ENCODE results near the gene SLC24A4.
A peak's percentile ranks its signal among the peaks of the same experiment; 100 is the strongest.

SLC24A4 gene

DNA sequence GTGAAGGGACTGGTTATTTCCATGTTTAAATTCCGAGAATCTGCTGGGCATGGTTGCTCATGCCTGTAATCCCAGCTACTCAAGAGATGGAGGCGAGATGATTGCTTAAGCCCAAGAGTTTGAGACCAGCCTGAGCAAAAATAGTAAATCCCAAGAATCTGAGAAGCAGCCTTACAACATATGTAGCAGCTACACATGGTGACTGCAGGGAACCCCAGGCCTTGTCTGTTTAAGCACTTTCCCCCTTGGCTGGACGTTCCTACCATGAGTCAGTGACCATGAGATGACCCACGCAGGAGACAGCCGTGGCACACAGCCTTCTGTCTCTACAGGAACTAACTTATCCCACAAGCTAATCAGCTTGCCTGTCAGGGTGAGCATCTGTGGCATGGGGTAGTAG is 5.5 kb upstream of the SLC24A4 start:
- DNase-seq: no peak

DNA sequence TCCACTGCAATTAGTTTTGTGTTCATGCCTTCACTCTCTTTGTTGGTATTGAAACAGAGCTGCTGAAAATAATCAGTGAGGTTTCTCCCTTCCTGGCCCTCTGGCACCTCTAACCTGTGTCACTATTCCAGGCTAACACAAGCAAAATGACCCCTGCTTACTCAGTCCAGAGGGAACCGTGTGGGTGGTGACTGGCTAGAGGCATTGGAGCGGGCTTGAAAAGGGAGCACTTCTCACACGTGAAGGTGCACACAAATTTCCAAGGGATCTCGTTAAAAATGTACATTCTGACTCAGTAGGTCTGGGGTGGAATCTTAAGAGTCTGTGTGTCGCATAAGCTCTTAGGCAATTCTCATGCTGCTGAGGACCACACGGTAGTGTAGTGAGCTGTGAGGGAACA is 1.3 kb upstream of the SLC24A4 start:
- no peak for DNase-seq

DNA sequence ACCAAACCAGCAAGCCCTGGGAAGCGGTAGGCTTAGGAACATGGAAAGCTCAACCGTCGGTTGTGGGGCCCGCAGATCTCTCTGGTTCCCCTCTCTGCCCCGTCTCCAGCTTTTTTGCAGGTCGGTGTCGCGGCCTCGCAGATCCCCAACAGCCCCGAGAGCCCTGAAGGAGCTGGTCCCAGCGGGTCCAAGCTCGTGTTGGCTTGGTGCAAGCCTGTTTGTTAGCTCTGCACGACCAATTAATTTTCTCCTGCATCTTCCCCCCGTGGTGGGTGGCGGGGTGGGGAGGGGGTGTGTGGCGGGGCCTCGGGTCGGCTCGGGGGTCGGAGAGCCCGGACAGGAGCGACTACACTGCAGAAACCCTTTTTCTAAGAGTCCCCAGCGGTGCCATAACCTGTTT is 449 bp upstream of the SLC24A4 start:
- no peak for DNase-seq

DNA sequence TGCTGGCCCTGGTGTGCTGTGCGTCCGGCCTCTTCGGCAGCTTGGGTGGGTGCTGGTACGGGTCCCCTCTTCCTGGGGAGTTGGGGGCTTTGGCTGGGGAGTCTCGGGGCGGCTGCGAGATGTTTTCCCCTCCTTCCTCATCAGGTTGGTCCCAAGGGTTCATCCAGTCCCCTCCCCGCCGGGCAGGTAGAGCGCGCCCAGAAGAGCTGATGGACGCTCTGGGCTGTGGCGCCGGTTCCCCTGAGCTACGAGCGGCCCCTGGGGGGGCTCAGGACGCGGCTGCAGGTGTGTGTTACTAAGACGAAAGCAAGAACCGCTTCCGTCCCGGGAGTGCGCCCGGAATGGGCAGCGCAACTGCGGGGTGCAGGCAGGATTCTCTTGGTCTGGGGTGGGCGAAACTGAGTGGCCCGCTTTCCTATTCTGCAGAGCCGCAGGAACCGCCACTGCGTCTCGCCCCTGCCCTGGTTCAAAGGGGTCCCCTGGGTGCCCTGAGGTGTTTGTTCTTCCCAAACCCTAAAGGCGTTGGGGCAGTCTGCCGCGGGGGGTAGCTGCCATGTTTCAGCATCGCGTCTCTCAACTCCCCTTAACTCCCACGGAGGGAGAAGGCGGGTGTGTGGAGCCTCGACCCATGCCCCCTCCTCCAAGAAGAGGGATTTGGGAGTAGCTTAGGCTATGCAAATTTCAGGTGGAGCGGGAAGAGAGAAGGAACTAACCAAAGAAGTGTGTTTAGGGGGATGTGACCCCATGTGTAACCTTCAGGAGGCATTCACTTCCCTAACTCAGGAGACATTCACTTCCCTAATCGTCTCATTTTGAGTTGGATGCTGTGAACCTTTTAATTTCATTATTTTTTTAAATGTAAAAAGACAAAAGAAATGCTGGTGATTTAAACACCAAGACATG is 1.2 kb downstream of the SLC24A4 start:
- DNase-seq: no peak

DNA sequence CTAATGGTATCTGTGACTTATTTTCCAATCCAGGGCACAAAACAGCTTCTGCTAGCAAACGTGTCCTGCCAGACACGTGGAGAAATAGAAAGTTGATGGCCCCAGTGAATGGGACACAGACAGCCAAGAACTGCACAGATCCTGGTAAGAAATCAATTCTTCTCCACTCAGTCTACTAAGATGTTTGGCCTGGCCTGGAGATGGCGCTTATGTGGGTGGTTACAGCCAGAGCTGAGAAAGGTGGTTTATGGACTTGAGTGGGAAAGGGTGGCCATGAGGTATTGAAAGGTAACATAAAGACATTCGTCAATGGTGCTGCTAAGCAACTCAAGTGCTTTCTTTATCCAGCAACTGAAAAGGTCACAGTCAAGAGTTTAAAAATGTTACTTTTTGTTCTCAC is 2.9 kb downstream of the SLC24A4 start:
- DNase-seq: no peak

DNA sequence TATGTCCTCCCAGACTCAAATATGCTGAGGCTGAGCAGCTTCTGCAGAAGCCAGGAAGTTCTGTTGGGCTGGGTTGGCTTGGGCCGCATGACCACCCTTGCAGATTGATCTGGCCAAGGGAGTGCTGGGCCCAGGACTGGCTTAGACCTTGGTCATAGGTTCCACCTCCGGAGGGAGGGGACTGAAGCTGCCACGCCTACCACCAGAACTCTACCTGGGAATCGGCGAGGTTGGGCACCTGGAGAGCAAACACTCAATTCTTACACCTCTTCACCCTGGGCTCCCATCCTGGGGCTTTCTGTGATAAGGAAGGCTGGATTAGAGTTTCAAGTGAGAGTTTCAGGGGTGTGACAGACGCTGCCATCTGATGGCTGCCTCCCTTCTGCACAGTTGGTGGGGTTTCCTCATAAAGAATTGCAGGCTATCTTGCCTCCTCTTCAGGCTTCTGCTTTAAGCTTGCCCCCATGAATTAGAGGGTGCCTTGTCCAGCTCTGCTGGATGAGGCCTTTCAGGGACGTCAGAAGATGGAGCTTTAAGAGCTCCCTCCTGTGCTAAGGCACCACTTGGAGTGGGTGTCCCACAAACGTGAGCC is 5.8 kb downstream of the SLC24A4 start:
- DNase-seq: no peak

DNA sequence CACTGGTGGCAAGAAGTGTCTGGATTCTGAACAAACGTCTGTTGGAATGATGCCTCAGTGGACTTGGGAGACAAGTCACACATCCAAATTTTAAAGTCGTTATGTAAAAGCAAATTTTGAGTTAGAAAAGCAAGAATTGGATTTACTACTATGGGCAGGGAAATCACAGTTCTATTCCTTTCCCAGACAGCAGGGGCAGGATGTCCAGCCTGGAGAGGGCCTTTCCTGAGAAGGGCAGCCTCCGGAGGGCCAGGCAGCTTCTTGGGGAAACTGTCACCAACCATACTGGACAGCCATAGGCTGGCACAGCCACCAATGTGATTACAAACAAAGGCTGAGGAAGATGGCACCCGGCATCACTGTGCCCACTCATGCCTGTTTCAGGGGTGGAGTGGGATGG is 11.1 kb downstream of the SLC24A4 start:
- no peak for DNase-seq

DNA sequence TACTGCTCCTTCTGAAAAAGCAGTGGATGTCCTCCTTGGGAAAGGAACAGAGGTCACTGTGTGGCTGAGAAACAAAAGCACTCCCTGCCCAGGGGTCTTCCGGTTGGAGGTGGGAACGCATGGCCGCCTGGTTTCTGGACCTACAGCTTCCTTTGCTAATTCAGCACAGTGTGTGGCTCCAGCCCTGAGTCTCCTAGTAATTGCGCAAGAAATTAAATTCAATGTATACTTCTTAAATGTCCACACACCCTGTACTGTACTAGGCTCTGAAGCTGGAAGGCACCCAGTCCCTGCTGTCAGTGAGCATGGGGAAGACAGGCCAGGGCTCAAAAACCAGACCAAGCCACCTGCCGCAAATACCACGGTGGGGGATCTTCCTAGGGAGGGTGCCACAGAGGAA is 13.4 kb downstream of the SLC24A4 start:
- no peak for DNase-seq

DNA sequence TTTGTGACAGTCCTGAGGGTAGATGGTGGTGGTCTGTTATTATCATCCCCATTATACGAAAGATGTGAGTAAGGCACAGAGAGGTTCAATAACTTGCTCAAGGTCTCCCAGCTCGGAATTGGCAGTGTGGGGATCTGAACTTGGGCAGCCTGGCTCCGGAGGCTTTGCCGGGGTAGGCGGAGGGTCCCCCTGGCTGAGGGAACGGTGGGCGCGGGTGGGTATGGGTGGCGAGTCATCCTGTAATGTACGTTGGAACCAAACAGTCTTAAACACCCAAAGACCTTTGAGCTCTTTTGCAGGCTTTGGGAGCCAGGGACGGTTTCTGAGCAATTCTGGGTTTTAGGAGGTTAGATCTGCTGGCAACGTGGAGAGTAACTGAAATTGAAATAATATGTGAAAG is 16.5 kb downstream of the SLC24A4 start:
- no peak for DNase-seq

DNA sequence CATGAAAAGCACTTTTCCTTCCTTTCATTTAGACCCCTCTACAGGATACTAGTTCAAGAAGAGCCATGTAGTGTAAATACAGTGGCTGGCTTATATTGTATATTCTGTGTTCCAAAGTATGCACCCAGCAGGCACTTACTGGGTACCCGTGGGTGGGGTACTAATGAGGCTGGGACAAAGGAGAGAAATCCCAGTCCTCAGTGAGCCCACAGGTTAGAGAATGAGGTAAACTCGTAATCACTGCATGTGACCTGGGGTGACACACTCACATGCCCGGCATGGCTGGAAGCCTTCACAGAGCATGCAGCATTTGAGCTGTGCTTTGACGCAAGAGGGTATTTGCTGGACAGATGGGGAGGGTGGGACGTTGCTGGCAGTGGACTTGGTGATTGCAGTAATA is 17.1 kb downstream of the SLC24A4 start:
- no peak for DNase-seq

DNA sequence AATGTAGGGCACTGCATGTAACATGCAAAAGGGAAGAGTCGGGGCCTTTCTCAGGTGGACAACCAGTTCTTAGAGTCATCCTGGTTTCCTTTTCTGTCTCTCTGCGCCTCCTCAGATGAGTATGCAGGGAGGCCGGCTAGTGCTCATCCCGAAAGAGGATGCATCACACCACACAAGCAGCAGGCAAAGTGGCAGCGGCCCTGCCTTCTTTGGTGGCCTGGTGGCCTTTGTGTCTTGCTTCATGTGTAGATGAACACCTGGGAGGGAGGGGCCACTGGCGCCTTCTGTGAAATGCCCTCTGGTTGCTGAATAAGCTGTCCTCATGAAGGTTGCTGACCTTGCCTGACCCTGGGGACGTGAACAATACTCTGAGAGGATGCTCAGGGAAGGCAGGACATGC is 18.0 kb downstream of the SLC24A4 start:
- no peak for DNase-seq

DNA sequence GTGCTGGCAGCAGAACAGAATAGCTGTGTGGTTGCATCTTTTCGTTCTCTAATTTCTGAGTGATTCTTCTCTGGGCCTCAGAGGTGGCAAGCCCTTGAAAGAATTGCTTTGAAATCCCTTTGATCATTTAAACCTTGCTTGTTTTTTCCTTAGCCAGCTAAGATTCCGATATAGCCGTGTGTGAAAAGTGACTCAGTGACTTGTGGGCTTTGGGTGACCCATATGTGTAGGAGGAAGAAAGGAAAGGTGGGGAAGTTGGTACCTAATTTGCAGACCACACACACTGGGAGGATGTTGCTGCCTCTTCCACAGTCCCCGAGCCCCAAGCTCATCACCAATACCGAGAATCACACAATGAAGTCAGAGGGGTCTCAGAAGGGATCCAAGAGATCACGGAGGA is 18.8 kb downstream of the SLC24A4 start:
- no peak for DNase-seq

DNA sequence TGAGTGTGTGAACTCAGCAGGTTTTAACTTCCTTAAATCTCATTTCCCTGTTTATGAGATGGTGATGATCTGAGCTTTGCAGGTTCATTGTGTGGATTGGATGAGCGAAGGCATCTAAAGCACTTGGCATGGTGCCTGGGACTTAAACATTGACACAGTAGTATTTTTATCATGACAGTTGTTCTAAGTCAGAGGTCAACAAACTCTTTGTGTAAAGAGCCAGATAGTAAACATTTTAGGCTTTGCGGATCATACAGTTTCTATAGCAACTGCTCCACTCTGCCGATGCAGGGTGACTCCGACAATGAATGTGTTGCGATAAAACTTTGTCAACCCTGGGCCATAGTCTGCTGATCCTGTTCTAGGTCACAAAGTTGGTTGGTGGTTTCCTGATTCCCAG is 25.2 kb downstream of the SLC24A4 start:
- DNase-seq: peak; percentile 22

DNA sequence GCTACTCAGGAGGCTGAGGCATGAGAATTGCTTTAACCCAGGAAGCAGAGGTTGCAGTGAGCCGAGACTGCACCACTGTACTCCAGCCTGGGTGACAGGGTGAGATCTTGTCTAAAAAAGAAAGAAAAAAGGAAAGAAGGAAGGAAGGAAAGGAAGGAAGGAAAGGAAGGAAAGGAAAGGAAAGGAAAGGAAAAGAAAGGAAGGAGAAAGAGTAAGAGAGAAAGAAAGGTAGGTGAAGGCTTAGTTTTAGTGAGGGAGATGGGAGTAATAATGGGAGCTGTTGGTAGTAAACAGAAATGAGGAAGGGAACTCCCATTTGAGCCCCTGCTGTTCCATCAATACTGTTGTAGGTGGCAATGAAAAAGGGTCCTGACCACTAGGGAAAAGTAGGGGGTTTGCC is 28.8 kb downstream of the SLC24A4 start:
- DNase-seq: no peak

DNA sequence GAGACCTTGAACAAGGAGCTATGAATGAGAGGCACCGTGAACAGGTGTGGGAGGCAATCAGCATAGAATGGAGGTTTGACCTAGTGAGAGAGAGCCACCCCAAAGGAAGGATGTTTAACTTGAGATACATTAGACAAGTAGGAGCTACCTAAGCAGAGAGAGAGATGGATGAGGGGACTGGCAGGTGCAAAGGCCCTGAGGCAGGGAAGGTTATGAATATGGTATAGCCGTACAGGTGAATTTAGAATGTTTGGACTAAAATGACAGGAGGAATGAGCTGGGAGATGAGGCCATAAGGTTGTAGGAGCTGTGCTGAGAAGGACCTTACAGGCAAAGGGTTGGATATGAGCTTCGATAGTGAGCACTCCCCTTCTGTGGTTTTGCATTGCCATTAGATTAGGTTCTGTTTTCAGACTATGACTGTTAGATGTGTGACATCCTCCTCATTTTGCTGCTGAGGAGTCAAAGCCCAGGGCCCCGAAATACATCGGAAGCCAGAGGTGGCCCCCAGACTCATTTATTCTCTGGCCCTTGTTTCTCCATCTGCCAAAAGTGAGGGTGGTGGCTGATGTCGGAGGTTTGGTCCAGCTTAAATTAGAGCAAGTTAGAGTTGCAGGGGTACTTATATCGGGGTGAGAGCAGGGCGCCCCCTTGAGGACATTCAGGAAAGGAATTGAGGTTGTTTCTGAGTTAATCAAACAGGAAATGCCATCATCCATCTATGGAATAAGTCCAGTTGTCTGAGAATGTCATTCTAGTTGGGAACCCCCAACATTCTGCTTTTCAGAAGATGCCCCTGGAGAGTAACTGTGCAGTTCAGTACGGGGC is 29.4 kb downstream of the SLC24A4 start:
- DNase-seq: no peak

DNA sequence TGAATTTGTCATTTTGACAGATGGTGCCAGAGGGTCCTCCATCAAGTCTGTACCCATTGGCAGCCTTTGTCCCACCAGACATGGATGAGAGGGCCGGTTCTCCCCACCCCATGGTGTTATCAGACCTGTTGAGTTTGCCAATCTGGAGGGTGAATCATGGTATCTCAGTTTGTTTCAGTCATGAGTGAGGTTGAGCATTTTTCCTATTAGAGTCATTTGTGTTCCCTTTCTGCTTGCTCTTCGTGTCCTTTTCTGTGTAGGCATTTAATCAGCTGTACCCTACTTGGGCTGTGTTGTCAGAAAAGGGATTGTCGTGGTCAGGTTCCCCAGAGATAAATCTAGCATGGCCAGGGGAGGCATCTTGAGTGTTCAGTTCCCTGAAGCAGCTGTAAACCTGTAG is 30.5 kb downstream of the SLC24A4 start:
- no peak for DNase-seq

DNA sequence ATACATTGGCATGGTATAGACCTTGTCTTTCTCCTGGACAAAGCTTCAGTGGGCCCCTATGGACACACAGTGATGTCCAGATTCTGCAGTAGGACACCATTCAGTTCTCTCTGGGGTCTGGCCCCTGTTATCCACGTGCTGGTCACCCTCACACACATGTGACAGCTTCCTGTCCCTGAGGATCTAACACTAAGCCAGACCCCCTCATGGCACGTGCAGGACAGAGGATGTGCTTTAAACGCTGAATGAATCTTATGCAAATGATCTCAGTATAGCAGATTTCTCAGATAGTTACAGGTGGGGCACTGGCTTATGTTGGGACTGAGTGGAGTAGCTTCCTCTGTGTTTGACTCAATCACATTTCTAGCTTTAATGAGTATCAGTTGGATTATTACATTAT is 33.7 kb downstream of the SLC24A4 start:
- no peak for DNase-seq

DNA sequence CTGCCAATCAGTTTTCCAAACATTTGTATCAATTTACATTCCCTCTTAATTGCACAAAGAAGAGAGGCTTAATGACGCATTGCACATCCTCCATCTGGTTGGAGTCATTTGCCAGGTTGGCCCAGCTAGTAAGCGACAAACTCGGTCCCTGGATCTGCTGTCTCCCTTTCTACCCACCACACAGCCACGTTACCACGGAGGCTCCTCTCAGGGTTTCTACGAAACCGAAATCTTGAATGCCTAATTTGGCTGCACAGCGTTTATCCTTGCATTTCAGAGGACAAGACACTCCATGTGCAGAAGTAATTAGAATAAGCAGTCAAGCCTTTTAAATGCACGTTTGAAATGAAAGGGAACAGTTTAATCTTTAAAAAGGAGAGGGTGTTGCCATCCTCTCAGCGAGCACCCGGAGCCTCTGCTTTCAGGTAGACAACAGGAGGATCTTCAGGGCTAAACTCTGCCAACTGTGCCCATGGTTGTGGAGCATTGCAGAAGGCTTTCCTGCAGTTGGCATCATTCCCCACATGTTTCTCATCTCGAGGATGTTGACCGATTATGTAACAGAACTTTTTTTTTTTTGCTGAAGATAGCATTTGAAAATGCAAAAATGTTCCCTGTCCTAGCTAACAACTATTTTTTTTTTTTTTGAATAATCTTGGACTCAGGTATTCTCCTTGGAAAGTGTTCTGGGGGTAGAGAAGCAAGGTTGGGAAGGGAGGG is 37.8 kb downstream of the SLC24A4 start:
- DNase-seq: no peak

DNA sequence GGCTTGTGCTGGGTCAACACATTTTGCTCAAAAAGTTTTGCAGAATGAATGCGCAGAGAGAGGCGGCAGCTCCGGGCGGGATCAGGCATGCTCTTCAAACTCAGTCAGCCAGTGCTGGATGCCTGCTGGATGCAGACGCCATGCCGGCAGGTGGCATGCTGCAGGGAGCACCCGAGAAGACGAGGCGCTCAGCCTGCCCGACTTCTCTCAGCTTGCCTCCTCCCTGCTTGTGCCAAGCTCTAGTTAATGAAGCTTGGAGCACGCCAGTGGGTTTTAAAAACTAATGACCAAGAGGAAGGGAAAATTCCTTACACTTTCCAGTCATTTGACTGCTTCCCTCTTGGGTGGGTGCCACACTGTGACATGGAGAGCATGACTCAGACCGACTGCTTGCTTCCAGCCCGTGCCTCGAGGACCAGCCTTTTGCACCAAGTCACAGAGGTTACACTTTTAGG is 39.8 kb downstream of the SLC24A4 start:
- no peak for DNase-seq

DNA sequence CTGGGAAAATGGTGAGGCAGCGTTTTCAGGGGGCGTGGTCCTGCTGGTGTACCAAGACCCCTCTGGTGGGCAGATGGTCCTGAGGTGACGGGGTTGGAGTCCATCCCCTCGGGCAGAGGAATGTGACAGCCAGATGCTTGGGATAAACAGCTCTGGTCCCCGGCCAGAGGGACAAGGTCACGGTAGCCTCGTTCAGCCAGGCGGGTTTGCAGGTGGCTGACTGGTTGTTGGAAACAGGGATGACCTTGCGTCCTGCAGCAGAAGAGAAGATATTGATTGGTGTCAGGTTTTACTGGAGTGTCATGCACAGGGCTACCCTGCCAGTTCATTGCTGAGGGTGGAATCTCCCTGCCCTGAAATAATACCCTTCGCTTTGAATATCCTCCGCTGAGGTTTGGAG is 43.3 kb downstream of the SLC24A4 start:
- no peak for DNase-seq

DNA sequence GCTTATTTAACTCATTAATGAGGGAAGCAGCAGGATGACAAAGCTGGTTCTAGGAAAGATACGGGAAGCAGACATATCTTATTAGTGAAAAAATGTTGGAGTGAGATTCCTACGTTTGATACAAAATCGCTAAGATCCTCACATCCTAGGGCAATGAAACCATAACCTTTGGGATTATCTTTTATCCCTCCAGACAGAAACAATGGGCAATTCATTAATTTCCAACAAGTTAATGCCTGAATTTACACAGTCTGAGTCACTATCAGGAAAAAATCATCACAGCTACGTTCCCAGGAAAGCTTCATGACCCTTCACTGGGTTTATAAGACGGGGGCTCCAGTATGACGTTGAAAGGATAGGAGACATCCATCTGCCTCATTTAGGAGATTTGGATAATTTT is 45.0 kb downstream of the SLC24A4 start:
- no peak for DNase-seq

DNA sequence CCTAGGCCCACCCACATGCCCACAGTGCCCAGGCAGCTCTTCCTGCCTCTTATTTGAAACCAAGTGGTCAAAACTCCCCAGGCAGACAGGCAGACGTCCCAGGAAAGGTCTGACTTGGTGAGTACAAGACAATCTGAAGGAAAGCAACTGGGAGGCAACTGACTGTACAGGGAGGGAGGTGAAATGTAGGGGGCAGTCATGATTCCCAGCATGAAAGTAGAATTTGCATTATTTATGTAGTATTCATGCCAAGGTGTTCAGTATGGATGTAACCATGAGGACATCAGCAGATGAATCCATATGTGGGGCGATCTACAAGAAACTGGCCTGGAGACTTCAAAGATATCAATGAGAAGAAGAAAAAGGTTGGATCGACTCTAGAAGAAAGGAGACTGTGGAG is 46.1 kb downstream of the SLC24A4 start:
- DNase-seq: no peak

DNA sequence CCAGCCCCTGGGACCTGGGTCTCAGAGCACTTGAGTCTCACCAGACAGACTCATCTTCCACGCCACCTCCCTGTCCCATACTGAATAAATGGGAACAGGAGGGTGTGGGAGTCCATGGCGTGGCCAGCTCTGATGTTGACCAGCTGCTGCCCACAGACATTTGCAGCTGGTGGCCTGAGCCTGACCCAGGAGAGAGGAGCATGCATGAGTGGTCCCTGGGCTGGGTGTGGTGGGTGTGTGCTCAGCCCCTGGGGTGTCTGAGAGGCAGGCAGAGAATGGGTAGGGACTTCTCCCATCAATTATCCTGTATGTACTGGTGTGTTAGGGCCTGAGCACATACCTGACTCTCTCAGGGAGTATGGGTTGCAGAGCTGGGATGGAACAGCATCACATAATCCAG is 49.3 kb downstream of the SLC24A4 start:
- DNase-seq: no peak

All from NCI-H146 (cell line).